Measurements from ENCODE around the gene CHRNE. TPM values are rescaled to one million over a fixed set of nuclear protein-coding genes. Genes with fewer than 3 reads are reported as not detected.

CHRNE gene
- total and polyA plus RNA-seq, 2 of the 13 experiments (the other 11 are each of a cell fraction or from before 2014, with no cell fraction given) = 0.53 to 0.59 TPM

GRCh38 chr17:4947411-4948165, 44.7 kb upstream of the CHRNE start (continued):
- TF ChIP-seq UBTF (CRISPR knock-in tag; IDR thresholded peaks at IDR 0.05) (no peak), ERF (CRISPR knock-in tag; IDR thresholded peaks at IDR 0.05) (peak; percentile 21; the same call in 1 of the 2 replicates), ARID3A (IDR thresholded peaks at IDR 0.05; ENCODE audit: low read depth, low read length) (no peak), ZNF850 (CRISPR knock-in tag; conservative IDR thresholded peaks at IDR 0.05) (no peak), STAG1 (CRISPR knock-in tag; IDR thresholded peaks at IDR 0.05) (no peak), ZNF552 (CRISPR knock-in tag; IDR thresholded peaks at IDR 0.05; ENCODE audit: borderline replicate concordance) (no peak), ARNT (IDR thresholded peaks at IDR 0.05) (no peak), ATAD3A (CRISPR knock-in tag; IDR thresholded peaks at IDR 0.05) (no peak), POLR2AphosphoS2 (IDR thresholded peaks at IDR 0.05; ENCODE audit: low read depth, low read length) (no peak), ZNF816 (CRISPR knock-in tag; IDR thresholded peaks at IDR 0.05; ENCODE audit: borderline replicate concordance) (no peak), ZNF235 (CRISPR knock-in tag; IDR thresholded peaks at IDR 0.05; ENCODE audit: borderline replicate concordance) (peak; percentile 43; the same call in 1 of the 2 replicates), KMT2A (CRISPR knock-in tag; IDR thresholded peaks at IDR 0.05) (no peak), ZNF317 (CRISPR knock-in tag; IDR thresholded peaks at IDR 0.05) (no peak), PHF5A (CRISPR knock-in tag; IDR thresholded peaks at IDR 0.05; ENCODE audit: low read depth, unreplicated experiment) (no peak), XRCC5 (optimal IDR thresholded peaks at IDR 0.05; ENCODE audit: low read length) (no peak), ZNF460 (CRISPR knock-in tag; IDR thresholded peaks at IDR 0.05; ENCODE audit: borderline replicate concordance) (no peak), ZNF713 (CRISPR knock-in tag; IDR thresholded peaks at IDR 0.05) (no peak), ZNF773 (CRISPR knock-in tag; IDR thresholded peaks at IDR 0.05; ENCODE audit: borderline replicate concordance) (0 out of 2 replicates have a peak, but pooled peaks have one; percentile 53), RARA (CRISPR knock-in tag; IDR thresholded peaks at IDR 0.05) (no peak), ELF3 (CRISPR knock-in tag; IDR thresholded peaks at IDR 0.05) (no peak), HES4 (CRISPR knock-in tag; IDR thresholded peaks at IDR 0.05; ENCODE audit: borderline replicate concordance) (no peak), TARDBP (CRISPR knock-in tag; IDR thresholded peaks at IDR 0.05) (no peak), ZNF674 (CRISPR knock-in tag; IDR thresholded peaks at IDR 0.05; ENCODE audit: low read depth) (no peak), BRCA1 (CRISPR knock-in tag; IDR thresholded peaks at IDR 0.05) (no peak), DDIT3 (CRISPR knock-in tag; IDR thresholded peaks at IDR 0.05) (no peak), MEIS1 (CRISPR knock-in tag; IDR thresholded peaks at IDR 0.05; ENCODE audit: borderline replicate concordance) (no peak), ZNF451 (CRISPR knock-in tag; IDR thresholded peaks at IDR 0.05) (peak; percentile 74; the same call in 1 of the 2 replicates)
